Measurements from ENCODE around the gene FBXL17.
"Not testable (repeated sequence)": the region's sequence is repeated elsewhere in the genome, so short reads cannot be mapped to it uniquely, and the experiment has no call there.

FBXL17 gene

GRCh38 chr5:108381954-108382783 lies at the start of gene FBXL17:
Gene FBXL17, minus strand, starts transcription at chr5:108382098.
- peak; percentile 85 for DNase-seq

GRCh38 chr5:108430931-108431608 lies 49.2 kb upstream of the FBXL17 start:
- no peak for DNase-seq

- DNase-seq = no peak
Measured at GRCh38 chr5:108421713-108422112, 39.8 kb upstream of the FBXL17 start.

GRCh38 chr5:108420755-108421154 lies 38.9 kb upstream of the FBXL17 start:
- no peak for DNase-seq

GRCh38 chr5:108420158-108420557 lies 38.3 kb upstream of the FBXL17 start:
- DNase-seq = no peak

GRCh38 chr5:108418197-108418596 lies 36.3 kb upstream of the FBXL17 start:
- no peak for DNase-seq

- DNase-seq = no peak
Measured at GRCh38 chr5:108417166-108417670, 35.3 kb upstream of the FBXL17 start.

GRCh38 chr5:108415726-108416125 lies 33.8 kb upstream of the FBXL17 start:
- no peak for DNase-seq

GRCh38 chr5:108409786-108410185 lies 27.9 kb upstream of the FBXL17 start:
- no peak for DNase-seq

- DNase-seq = not testable (repeated sequence)
Measured at GRCh38 chr5:108405201-108405600, 23.3 kb upstream of the FBXL17 start.

GRCh38 chr5:108398964-108399363 lies 17.1 kb upstream of the FBXL17 start:
- DNase-seq = no peak

- DNase-seq = not testable (repeated sequence)
Measured at GRCh38 chr5:108396837-108397236, 14.9 kb upstream of the FBXL17 start.

- DNase-seq = no peak
Measured at GRCh38 chr5:108387758-108388157, 5.9 kb upstream of the FBXL17 start.

- DNase-seq = peak; percentile 33
Measured at GRCh38 chr5:108386345-108387061, 4.6 kb upstream of the FBXL17 start.

GRCh38 chr5:108384741-108385140 lies 2.8 kb upstream of the FBXL17 start:
- DNase-seq = no peak

- DNase-seq = peak; percentile 49
Measured at GRCh38 chr5:108382784-108383330, 959 bp upstream of the FBXL17 start.

- peak; percentile 32 for DNase-seq
Measured at GRCh38 chr5:108381350-108381953, 446 bp downstream of the FBXL17 start.

- peak; percentile 42 for DNase-seq
Measured at GRCh38 chr5:108380531-108381349, 1.2 kb downstream of the FBXL17 start.

GRCh38 chr5:108379722-108380530 lies 2.0 kb downstream of the FBXL17 start:
- DNase-seq = no peak

- DNase-seq = no peak
Measured at GRCh38 chr5:108375768-108376167, 6.1 kb downstream of the FBXL17 start.

- no peak for DNase-seq
Measured at GRCh38 chr5:108373426-108373825, 8.5 kb downstream of the FBXL17 start.

Measured in NCI-H2171 treated with DMSO at 0.1 percent for 48 hours (cell line).